ENCODE data around the gene MOXD1.
"Not testable (repeated sequence)": the region's sequence is repeated elsewhere in the genome, so short reads cannot be mapped to it uniquely, and the experiment has no call there.

Gene MOXD1

DNA sequence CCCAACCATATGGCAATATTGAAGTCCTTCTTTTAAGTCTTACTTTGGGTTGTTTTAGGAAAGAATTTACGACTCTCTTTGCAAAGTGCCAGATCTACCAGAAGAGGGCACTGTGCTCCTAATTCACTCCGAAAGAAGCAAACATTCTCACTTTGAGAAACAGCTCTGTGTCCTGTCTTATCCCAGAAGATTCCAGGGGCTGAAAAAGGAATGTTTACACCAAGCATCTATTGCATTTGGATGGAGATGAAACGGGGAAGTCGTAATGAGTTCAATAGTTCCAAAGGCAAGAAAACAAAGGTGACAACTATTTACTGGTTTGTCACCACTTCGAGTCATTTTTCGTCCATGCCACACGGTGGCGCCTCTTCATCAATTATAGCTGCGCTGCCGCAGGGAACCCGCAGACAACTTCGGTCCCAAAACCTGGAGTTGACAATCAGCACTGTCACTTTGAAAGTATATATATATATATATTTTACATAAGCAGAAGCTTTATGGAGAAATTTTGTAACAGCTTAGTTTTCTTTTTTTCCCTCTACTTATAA, 121.6 kb downstream of the MOXD1 start:
- in situ Hi-C loops (cut with MboI; ENCODE audit: low sequenced_read_pairs, unreplicated experiment) = loop anchor here (10.0 to 25.0 kb wide), 2 partner anchors 205 to 483 kb away; partner anchors contain the start of gene VNN2
- TF ChIP-seq, protein P1, sequence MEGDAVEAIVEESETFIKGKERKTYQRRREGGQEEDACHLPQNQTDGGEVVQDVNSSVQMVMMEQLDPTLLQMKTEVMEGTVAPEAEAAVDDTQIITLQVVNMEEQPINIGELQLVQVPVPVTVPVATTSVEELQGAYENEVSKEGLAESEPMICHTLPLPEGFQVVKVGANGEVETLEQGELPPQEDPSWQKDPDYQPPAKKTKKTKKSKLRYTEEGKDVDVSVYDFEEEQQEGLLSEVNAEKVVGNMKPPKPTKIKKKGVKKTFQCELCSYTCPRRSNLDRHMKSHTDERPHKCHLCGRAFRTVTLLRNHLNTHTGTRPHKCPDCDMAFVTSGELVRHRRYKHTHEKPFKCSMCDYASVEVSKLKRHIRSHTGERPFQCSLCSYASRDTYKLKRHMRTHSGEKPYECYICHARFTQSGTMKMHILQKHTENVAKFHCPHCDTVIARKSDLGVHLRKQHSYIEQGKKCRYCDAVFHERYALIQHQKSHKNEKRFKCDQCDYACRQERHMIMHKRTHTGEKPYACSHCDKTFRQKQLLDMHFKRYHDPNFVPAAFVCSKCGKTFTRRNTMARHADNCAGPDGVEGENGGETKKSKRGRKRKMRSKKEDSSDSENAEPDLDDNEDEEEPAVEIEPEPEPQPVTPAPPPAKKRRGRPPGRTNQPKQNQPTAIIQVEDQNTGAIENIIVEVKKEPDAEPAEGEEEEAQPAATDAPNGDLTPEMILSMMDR (IDR thresholded peaks at IDR 0.05; ENCODE audit: borderline replicate concordance, control extremely low read depth, extremely low read depth, insufficient read depth, missing control alignments) = peak; percentile 75
- peak; percentile 64 for DNase-seq (ENCODE audit: low spot score)

DNA sequence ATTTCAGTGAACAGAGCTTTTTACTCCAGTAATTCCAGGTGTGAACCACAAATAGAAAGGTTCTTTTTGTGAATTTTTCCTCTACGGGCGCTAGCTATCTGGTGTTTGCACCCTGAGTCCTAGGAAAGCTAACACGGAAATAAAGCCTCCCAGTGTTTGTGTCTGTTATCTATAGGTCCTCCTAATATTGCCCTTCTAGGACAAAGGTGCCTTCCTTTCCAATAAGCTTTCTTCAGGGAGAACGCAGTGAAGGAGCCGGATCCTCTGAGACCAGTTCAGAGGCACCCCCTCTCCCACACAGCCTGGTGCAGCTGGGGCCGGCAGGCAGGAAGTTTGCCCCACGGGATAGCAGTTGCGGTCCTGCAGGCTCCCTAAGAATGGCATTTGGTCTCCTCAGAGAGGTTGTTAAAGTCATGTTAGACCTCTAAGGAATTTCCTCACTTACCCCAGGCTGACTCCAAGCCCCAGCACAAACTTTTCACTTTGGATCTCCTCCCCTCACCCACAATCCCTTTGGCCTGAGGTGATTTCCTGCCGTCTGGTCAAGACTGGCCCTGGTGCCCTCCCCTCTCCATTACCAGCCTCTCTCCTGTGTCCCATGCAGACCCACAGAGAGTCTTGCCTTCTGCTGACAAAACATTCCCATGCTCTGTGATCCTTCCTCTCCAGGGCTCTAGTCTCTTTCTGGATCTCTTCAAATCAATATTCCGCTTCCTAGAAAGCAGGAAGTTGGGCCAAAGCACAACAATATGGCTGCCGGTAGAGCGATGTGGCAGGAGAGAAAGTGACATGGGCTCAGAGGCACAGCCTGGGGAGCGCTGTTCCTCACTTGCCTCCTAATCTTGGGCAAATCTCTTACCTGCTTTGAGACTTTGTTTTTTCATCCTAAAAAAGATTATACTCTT, 126.0 kb downstream of the MOXD1 start:
- no peak for DNase-seq (ENCODE audit: low spot score)
- in situ Hi-C loops (cut with MboI; ENCODE audit: low sequenced_read_pairs, unreplicated experiment) = loop anchor here (10.0 to 25.0 kb wide), 2 partner anchors 209 to 487 kb away; partner anchors contain the start of gene VNN2
- TF ChIP-seq, protein P1 (IDR thresholded peaks at IDR 0.05; ENCODE audit: borderline replicate concordance, control extremely low read depth, extremely low read depth, insufficient read depth, missing control alignments) = no peak

DNA sequence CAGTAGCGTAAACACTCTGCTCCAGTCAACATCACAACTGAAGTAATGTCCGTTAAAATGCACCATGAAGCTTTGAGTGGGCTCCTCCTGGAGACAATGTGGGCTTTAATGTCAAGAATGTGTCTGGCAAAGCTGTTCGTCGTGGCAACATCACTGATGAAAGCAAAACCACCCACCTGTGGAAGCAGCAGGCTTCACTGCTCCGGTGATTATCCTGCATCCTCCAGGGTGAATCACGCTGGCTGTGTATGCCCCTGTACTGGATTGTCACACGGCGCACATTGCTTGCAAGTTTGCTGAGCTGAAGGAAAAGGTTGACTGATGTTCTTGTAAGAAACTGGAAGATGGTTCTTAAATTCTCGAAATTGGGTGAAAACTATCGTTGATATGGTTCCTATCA, 128.5 kb downstream of the MOXD1 start:
- DNase-seq (ENCODE audit: low spot score) = no peak
- TF ChIP-seq, protein P1 (IDR thresholded peaks at IDR 0.05; ENCODE audit: borderline replicate concordance, control extremely low read depth, extremely low read depth, insufficient read depth, missing control alignments) = no peak
- in situ Hi-C loops (cut with MboI; ENCODE audit: low sequenced_read_pairs, unreplicated experiment) = loop anchor here (10.0 kb wide), 1 partner anchor 212 kb away; no protein-coding TSS in a partner anchor

DNA sequence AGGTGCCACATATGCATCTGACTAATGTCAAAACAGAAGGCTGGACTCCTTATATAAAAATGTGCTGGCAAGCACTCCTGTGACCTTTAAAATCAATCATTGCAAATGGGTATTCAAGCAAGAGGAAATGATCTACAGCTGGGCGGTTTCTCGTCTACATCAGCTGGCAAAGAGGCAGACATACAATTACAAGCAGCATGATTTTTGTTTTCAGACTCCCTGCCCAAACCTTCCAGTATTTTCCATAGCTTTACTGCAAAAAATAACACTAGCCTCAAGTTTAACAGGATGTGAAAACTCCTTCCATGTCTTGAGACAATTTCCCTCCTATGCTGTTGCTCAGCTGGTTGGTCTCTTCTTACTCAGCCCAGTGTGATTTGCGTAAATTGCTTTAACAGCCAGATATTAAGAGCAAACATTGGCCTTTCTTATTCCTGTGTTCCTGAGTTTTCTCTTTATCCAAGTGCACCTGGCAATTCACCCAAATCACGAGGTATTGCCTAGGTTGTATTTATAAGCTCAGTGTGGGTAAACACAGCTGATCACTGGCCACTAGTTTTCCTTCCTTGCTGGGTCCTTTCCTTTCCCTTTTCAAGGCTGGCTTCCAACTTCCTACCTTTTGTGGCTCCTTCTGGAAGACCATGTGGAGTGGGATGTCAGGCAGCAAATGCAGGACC, 130.4 kb downstream of the MOXD1 start:
- in situ Hi-C loops (cut with MboI; ENCODE audit: low sequenced_read_pairs, unreplicated experiment) = loop anchor here (10.0 kb wide), 1 partner anchor 214 kb away; no protein-coding TSS in a partner anchor
- DNase-seq (ENCODE audit: low spot score) = no peak
- TF ChIP-seq, protein P1 (IDR thresholded peaks at IDR 0.05; ENCODE audit: borderline replicate concordance, control extremely low read depth, extremely low read depth, insufficient read depth, missing control alignments) = no peak

DNA sequence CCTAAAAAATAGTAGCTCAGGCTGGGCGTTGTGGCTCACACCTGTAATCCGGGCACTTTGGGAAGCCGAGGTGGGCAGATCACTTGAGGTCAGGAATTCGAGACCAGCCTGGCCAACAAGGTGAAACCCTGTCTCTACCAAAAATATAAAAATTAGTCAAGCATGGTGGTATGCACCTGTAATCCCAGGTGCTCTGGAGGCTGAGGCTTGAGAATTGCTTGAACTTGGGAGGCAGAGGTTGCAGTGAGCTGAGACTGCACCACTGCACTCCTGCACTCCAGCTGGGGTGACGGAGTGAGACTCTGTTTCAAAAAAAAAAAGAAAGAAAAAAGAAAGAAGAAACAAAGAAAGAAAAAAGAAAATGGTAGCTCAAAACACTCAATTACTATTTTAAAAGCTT, 132.6 kb downstream of the MOXD1 start:
- in situ Hi-C loops (cut with MboI; ENCODE audit: low sequenced_read_pairs, unreplicated experiment); DNase-seq (ENCODE audit: low spot score): not testable (repeated sequence)

DNA sequence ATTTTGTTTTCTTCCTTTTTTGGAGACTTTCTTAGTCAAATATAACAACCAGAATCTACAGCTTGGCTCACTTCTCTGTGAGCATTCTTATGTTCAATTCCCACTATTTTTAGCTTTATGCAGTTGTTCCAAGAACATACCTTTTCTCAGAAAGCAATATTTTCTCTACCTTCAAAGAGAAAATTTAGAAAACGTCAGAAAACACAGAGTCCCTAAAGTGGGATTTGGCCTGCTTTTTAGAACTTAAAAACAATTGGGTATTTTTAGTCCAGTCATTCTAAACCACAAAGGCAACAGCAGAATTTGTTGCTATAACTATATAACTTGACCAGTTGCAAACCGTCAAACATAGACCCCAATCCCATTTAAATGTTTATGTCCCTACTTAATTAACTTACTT, 133.1 kb downstream of the MOXD1 start:
- TF ChIP-seq, protein P1 (IDR thresholded peaks at IDR 0.05; ENCODE audit: borderline replicate concordance, control extremely low read depth, extremely low read depth, insufficient read depth, missing control alignments) = no peak
- in situ Hi-C loops (cut with MboI; ENCODE audit: low sequenced_read_pairs, unreplicated experiment) = no loop called here
- no peak for DNase-seq (ENCODE audit: low spot score)
